Stimulated activated CD4-positive, alpha-beta T cell treated with anti-CD3 and anti-CD28 coated beads, Interleukin-1b, Interleukin-23, amount 100 ng/mL, for 1 hour (primary cell): ENCODE results near the gene MTX1.
A peak's percentile ranks its signal among the peaks of the same experiment; 100 is the strongest.
"Not testable (repeated sequence)": the region's sequence is repeated elsewhere in the genome, so short reads cannot be mapped to it uniquely, and the experiment has no call there.

Experiments used
- DNase-seq, 2 donors: peaks; one replicate each; pipeline ENCODE4 v3.0.0-alpha.2; 2020; ENCODE audit warnings: low read depth in 2 of 2

The MTX1 gene

GRCh38 chr1:155235375-155235774 is 26.9 kb downstream of the MTX1 start:
- not testable (repeated sequence) for DNase-seq

- DNase-seq: no peak
These were observed 28.0 kb downstream of the MTX1 start for GRCh38 chr1:155236451-155236850.

DNA sequence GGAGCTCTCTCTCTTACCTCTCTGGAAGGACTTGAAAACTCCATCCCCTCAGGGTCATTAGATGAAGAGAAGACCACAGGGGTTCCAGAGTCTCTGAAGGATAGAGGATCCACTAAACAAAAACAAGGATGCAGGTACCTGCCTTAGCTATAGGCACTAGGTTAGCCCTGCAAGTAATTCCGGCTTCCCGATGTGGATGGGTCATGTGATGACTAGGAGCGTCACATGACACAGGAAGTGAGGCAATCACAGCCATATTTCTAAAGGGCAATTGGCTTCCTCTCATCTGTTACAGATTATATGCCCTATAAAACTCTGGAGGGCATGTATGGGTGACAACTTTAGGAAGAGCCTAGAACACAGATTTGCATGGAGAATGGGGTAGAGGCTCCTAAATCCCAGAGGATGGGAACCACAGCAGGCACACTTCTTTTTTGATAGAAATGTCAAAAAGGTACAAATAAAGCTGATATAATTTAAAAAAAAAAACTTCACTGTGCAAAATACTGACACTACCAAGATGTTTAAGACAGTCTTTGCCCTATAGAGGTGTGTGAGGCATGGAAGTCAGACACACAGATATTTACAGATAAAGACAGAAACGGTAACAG is 32.7 kb downstream of the MTX1 start:
- peak in 1 of 2 donors; percentile 22 for DNase-seq

GRCh38 chr1:155241841-155242264 is 33.4 kb downstream of the MTX1 start:
- DNase-seq: no peak

- DNase-seq: no peak
These were observed 34.4 kb downstream of the MTX1 start for GRCh38 chr1:155242805-155243358.

GRCh38 chr1:155244368-155245162 is 36.1 kb downstream of the MTX1 start:
- DNase-seq: peak; percentile 66 to 81

DNA sequence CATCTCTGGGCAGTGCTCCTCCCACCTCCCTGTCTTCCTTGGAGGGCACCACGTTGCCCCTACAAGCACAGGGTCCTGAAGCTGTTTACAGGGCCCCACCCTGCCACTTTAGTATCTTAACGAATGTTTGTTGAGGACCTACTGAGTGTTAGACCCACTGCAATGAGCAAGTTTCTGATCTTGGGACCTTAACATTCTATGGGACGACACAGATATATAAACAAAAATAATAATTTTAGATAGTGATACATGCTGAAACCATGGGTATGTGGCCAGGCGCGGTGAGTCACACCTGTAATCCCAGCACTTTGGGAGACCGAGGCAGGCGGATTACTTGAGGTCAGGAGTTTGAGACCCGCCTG is 36.6 kb downstream of the MTX1 start:
- DNase-seq: no peak

DNA sequence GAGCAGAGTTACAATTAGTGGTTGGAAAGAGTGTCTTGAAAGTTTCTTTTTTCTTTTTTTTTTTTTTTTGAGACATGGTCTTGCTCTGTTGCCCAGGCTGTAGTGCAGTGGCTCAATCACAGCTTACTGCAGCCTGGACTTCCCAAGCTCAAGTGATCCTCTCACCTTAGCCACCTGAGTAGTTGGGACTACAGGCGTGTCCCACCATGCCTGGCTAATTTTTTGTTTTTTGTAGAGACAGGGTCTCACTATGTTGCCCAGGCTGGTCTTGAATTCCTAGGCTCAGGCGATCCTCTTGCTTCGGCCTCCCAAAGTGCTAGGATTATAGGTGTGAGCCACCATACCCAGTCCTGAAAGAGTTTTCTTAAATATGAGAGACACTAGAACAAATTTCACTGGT is 38.3 kb downstream of the MTX1 start:
- DNase-seq: not testable (repeated sequence)

- DNase-seq: no peak
These were observed 39.4 kb downstream of the MTX1 start for GRCh38 chr1:155247667-155248553.

DNA sequence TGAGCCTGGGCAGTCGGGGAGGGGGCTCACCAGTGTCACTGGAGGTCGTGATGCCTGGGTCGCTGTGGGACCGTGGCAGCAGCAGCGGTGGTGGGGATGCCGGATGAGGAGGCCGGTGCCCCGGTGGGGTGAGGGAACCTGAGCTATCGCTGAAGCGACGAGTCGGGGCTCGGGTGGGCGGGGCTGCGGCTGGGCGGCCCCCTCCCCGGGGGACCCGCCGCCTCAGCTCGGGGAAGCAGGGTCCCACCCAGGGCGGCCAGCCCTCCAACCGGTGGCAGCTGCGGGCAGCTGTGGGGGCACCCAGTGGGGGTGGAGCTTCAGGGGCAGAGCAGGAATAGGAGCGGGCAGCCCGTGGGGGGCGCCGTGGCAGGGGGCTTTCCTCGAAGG is 41.7 kb downstream of the MTX1 start:
- no peak for DNase-seq

DNA sequence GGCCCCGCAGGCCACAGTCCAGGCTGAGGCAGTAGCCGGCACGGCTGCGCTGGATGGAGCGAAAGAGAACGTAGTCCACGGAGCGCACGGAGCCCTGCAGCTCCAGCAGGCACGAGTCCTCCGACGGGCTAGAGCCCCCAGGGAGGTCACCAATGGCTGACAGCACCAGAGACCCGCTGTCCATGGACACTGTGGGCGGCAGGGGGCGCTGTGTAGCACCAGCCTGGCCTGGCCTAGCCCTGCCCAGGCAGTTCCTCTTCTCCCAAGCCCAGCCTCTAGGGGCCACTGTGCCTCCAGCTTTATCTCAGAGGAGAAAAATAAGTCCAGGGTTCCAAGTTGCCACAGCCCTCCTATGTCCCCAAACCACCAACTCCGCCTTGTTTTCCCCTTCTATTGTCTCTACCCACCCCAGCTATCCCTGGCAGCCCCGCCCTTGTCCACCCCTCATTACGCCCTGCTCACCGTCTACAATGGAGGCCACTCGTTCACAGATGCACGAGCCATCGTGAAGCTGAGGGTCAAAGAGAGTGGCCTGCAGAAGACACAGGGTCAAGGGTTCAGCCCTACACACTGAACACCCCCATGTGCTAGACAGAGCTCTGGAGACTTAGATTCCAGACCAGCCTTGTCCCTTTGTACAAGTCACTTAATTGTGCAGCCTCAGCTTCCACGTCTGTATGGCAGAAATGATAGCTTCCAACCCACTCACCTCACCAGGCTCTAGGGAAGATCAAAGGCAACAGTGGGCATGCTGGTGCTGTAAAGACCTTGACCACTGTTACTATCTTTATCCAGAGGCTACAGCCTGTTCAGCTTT is 42.3 kb downstream of the MTX1 start:
- peak; percentile 93 to 97 for DNase-seq

DNA sequence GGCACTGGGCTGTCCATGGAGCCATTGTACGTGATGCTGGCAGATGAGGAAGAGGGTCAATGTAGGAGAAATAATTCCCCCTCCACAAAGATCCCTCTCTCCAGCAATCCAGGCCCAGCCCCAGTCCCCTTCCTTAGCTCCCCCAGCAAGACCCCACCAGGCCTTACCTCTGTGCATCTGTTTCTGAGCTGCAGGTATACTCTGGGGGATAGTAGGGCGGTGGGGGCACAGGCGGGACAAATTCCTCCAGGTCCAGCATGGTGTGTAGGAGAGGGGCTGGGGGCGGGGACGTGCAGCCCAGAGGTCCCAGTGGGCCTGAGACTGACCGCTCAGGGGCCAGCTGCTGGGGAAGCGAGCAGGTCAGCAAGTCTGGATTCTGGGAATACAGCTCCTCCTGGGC is 43.1 kb downstream of the MTX1 start:
- no peak for DNase-seq

DNA sequence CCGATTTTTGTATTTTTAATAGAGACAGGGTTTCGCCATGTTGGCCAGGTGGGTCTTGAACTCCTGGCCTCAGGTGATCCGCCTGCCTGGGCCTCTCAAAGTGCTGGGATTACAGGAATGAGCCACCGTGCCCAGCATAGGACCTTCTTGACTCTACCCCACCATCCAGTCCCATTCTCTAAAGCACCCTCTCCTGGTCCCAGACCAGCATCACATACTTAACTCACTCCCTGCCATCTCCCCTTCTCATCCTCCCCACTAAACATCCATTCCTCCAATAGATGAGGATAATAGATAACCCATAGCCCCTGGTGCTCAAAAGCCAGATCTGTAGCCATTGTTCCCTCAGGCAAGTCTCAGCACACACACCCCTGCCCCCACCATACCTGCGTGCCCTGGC is 44.7 kb downstream of the MTX1 start:
- DNase-seq: no peak

GRCh38 chr1:155253797-155254196 is 45.3 kb downstream of the MTX1 start:
- no peak for DNase-seq

DNA sequence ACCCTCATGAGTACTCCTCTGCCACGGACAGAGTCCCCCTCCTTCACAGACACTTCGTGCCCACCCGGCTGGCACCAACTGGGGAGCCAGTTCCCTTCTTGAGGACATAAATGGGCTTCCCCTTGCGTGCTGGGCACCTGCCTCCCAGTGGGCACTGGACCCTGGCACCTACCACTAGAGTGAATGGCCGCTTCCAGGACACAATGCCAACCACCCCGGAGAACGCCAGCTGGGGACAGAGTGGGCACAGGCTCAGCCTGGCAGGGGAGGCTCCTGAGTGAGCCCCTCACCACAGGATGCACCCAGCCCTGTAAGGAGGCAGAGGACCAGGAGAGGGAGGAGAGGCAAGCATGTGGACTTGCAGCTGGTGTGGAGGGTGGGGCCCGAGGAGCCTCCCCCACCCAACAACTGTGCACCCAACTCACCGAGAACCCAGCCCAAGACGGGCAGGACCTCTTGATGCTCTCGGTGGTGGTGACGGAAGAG is 45.8 kb downstream of the MTX1 start:
- DNase-seq: no peak

- DNase-seq: no peak
These were observed 46.3 kb downstream of the MTX1 start for GRCh38 chr1:155254714-155255242.

DNA sequence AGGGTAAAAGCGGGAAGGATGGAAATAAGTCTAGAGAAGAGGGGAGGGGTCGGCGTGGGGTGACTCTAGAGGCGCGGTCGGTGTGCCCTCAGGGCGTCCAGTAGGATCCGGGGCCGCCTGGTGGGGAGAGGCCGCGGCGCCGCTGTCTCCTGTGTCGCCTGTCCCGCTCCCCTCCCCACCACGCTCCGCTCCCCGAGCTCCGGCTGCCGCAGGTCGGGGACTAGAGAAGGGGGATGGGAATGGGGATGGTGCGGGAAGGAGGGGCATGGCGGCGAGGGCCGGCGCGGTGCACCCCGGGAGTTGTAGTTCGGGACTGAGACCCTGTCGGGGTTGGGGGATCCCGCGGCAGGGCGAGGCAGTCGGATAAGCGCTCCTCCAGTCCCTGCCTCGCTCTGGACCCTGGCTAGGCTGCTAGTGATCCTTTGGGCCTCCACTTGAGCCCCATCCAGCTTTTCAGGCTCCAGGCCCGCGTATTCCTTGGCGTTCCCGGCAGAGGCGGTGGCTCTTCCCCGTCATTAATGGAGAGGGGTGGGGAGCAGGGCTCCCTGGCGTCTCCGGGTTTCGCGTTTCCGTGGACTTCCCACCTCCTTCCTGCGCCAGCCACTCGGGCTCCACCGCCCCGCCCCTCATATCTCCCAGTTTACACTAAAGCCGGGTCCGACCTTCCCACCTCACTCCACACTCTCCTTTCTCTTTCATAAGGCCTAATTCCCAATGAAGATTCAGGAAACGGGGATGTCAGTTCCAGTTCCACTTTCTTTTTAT is 46.9 kb downstream of the MTX1 start, which contains the start of gene ENTREP3:
Gene ENTREP3, minus strand, starts transcription at position 241 of the 765 bp plus-strand sequence. CDS start 606 bp downstream, outside the sequence.
- DNase-seq: peak in 1 of 2 donors; percentile 60

- no peak for DNase-seq
These were observed 47.8 kb downstream of the MTX1 start for GRCh38 chr1:155256058-155256852.

DNA sequence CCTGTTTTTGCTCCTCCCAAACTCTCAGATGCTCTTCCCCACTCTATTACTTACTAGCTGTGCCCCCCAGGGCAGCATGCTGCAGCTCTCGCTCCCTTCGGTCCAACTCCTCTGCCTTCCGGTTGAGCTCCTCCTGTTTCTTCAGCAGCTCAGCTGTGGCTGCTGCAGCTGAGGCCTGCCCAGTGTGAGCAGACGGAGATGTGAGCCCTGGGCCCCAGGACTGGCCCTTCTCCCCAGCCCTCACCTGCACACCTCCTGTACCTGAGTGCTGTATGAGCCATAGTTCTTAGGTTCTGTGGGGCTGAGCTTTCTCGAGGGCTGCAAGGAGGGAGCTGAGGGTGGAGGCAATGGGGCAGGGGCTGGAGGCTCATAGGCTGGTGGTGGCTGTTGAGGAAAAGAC is 51.8 kb downstream of the MTX1 start:
- no peak for DNase-seq
